ENCODE measurements around the gene BPHL. TPM values are rescaled to one million over a fixed set of nuclear protein-coding genes. Genes with fewer than 3 reads are reported as not detected.

The BPHL gene
- total and polyA plus RNA-seq, 10 of the 15 experiments (the other 5 are each of a cell fraction or from before 2014, with no cell fraction given), result 8.0 to 17.8 (median 12.4) TPM

DNA sequence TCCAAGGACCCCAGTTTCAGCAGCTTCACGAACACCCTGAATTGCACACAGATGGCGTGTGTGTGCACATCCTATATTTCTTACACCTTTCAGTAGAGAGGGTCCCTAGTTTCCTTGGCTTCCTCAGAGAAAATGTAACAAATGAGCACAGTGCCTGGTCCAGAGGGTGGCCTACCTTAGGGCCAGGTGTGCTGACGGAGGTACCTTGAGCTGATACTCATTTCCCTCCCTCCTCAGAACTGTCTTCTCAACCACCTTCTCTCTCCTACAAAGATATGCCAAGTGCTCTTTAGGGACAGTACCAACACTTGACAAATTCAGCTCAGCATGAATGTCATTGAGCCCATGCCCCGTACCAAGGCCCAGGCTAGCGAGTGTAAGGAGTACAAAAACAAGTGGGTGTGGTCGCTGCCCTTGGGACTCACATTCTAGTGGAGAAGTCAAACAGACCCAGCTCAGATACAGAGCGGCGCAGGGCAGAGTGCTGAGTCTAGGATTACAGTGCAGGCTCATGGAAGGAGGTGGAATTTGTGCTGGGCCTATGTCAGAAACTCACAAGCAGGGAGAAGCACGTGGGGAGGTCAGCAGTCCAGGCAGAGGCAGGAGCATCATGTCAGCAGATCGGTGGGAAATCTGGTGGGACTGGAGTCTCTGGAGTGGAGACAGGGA is 9.6 kb upstream of the BPHL start:
- H3K27ac ChIP-seq (ENCODE audit: control insufficient read depth, insufficient read depth), result no peak overlapping the region
- no peak overlapping the region for H3K4me2 ChIP-seq (ENCODE audit: control insufficient read depth, insufficient read depth)
- H3K36me3 ChIP-seq (ENCODE audit: control insufficient read depth in 2 of 2, insufficient read depth in 2 of 2, low read length in 1 of 2), result peaks cover 3 to 11% of the 10 kb centered on the region in 2 experiments
- H4K20me1 ChIP-seq (ENCODE audit: control insufficient read depth, insufficient read depth), result no peaks in the 10 kb centered on the region
- H3K9me3 ChIP-seq (replicated peaks; ENCODE audit: control insufficient read depth, insufficient read depth, low read length), result no peaks in the 10 kb centered on the region
- in situ Hi-C loops (cut with MboI) (no loop called here), intact Hi-C loops (cut with micrococcal nuclease; ENCODE audit: unreplicated experiment) (no loop called here)
- ChIA-PET CTCF (no interaction called here), POLR2A (no interaction called here), RAD21 (ENCODE audit: unreplicated experiment) (no interaction called here), SMC1A (ENCODE audit: uncharacterized antibody, unreplicated experiment) (interaction anchor here (1.1 kb wide), 1 partner anchor 17 kb away, joined by 4 read pairs; no protein-coding TSS in a partner anchor)
- ATAC-seq (no peak), DNase-seq (ENCODE audit: low read depth, low spot score) (no peak), FAIRE-seq (no peak)
- H3K79me2 ChIP-seq (ENCODE audit: control insufficient read depth, insufficient read depth, low read length), result no peaks in the 10 kb centered on the region
- H3K27me3 ChIP-seq (replicated peaks in 1 of 2; ENCODE audit: control insufficient read depth in 2 of 2, insufficient read depth in 2 of 2, low read length in 1 of 2), result no peaks in the 10 kb centered on the region
- no peak overlapping the region for H3K9ac ChIP-seq (ENCODE audit: control insufficient read depth, insufficient read depth, low read length)
- TF ChIP-seq BACH1 (IDR thresholded peaks at IDR 0.05; ENCODE audit: borderline replicate concordance) (no peak), PAX5 (IDR thresholded peaks at IDR 0.05; ENCODE audit: borderline replicate concordance, low read depth, low read length) (no peak), CREM (IDR thresholded peaks at IDR 0.05; ENCODE audit: low read depth) (no peak), MYB (IDR thresholded peaks at IDR 0.05; ENCODE audit: borderline replicate concordance, low read depth, low read length) (no peak), EP300 (IDR thresholded peaks at IDR 0.05; ENCODE audit: borderline replicate concordance in 1 of 2, control insufficient read depth in 1 of 2, low read depth in 2 of 2, low read length in 2 of 2) (no peak), ETV6 (conservative IDR thresholded peaks at IDR 0.05 in 1 of 2, IDR thresholded peaks at IDR 0.05 in 1 of 2; ENCODE audit: borderline replicate concordance in 1 of 2, low read depth in 1 of 2) (no peak), ESRRA (IDR thresholded peaks at IDR 0.05; ENCODE audit: low read length) (no peak)
- TF ChIP-seq, protein P1, sequence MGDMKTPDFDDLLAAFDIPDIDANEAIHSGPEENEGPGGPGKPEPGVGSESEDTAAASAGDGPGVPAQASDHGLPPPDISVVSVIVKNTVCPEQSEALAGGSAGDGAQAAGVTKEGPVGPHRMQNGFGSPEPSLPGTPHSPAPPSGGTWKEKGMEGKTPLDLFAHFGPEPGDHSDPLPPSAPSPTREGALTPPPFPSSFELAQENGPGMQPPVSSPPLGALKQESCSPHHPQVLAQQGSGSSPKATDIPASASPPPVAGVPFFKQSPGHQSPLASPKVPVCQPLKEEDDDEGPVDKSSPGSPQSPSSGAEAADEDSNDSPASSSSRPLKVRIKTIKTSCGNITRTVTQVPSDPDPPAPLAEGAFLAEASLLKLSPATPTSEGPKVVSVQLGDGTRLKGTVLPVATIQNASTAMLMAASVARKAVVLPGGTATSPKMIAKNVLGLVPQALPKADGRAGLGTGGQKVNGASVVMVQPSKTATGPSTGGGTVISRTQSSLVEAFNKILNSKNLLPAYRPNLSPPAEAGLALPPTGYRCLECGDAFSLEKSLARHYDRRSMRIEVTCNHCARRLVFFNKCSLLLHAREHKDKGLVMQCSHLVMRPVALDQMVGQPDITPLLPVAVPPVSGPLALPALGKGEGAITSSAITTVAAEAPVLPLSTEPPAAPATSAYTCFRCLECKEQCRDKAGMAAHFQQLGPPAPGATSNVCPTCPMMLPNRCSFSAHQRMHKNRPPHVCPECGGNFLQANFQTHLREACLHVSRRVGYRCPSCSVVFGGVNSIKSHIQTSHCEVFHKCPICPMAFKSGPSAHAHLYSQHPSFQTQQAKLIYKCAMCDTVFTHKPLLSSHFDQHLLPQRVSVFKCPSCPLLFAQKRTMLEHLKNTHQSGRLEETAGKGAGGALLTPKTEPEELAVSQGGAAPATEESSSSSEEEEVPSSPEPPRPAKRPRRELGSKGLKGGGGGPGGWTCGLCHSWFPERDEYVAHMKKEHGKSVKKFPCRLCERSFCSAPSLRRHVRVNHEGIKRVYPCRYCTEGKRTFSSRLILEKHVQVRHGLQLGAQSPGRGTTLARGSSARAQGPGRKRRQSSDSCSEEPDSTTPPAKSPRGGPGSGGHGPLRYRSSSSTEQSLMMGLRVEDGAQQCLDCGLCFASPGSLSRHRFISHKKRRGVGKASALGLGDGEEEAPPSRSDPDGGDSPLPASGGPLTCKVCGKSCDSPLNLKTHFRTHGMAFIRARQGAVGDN (IDR thresholded peaks at IDR 0.05), result no peak
- TF ChIP-seq, protein P2, sequence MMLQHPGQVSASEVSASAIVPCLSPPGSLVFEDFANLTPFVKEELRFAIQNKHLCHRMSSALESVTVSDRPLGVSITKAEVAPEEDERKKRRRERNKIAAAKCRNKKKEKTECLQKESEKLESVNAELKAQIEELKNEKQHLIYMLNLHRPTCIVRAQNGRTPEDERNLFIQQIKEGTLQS (IDR thresholded peaks at IDR 0.05; ENCODE audit: borderline replicate concordance, extremely low read depth, low read depth, low read length), result no peak
- no TSS peak for BruUV-seq (replicated peaks)
- no peak overlapping the region for H2AFZ ChIP-seq (ENCODE audit: control insufficient read depth, low read depth, low read length)
- WGBS (ENCODE audit: insufficient coverage, insufficient replicate concordance, low lambda C conversion rate, missing lambda C conversion rate), result 96% methylated on average over 10 of the region's 10 CpGs
- H3K4me1 ChIP-seq (ENCODE audit: control insufficient read depth, insufficient read depth, low read length), result no peaks in the 10 kb centered on the region
- H3K4me3 ChIP-seq, result no peak overlapping the region
